Uterus (tissue), 2 donors: ENCODE results near the gene ABLIM2.

Experiments used
- CTCF ChIP-seq, 4 experiments: fragments of 200-600 bp in 2 of 4; fragments of 450-650 bp in 2 of 4; sonication (generic) in 2 of 4; IDR thresholded peaks; one replicate each; pipeline ENCODE4 v1.5.1; 2016 to 2019; ENCODE audit warnings: antibody characterized with exemption in 4 of 4, mild to moderate bottlenecking in 2 of 4, moderate library complexity in 1 of 4
- POLR2A ChIP-seq, 2 donors: fragments of 450-650 bp; IDR thresholded peaks; one replicate each; pipeline ENCODE4 v1.6.1; 2016; ENCODE audit warnings: antibody characterized with exemption in 2 of 2, mild to moderate bottlenecking in 1 of 2, moderate library complexity in 1 of 2

- TF ChIP-seq CTCF (IDR thresholded peaks at IDR 0.05) (no peak), POLR2A (IDR thresholded peaks at IDR 0.05) (no peak)
These were observed 146.1 kb downstream of the ABLIM2 start for GRCh38 chr4:8012517-8012916.
